HFFc6 (cell line): Measurements from ENCODE around the gene PLG. TPM values are rescaled to one million over a fixed set of nuclear protein-coding genes. Genes with fewer than 3 reads are reported as not detected.
A peak's percentile ranks its signal among the peaks of the same experiment; 100 is the strongest.
"Not testable (repeated sequence)": the region's sequence is repeated elsewhere in the genome, so short reads cannot be mapped to it uniquely, and the experiment has no call there.

Source experiments
- DNase-seq: peaks from one replicate; pipeline ENCODE4 v3.0.0-alpha.2; 2018
- H3K27ac Mint-ChIP-seq: 2 replicates; pipeline ENCODE4 v1.8.0; 2020; ENCODE audit warnings: mild to moderate bottlenecking, mixed read lengths
- H3K27me3 Mint-ChIP-seq: 2 replicates; pipeline ENCODE4 v1.8.0; 2021; ENCODE audit warnings: mild to moderate bottlenecking, moderate library complexity, mixed read lengths; ENCODE audit not compliant: insufficient read depth
- H3K36me3 Mint-ChIP-seq: 2 replicates; pipeline ENCODE4 v1.8.0; 2021; ENCODE audit warnings: low read depth, mixed read lengths
- H3K4me1 Mint-ChIP-seq: 2 replicates; pipeline ENCODE4 v1.8.0; 2020; ENCODE audit warnings: low read depth, mixed read lengths
- H3K4me3 Mint-ChIP-seq: 2 replicates; pipeline ENCODE4 v1.8.0; 2020; ENCODE audit warnings: mild to moderate bottlenecking, moderate library complexity, mixed read lengths
- H3K9me3 Mint-ChIP-seq: 2 replicates; pipeline ENCODE4 v1.8.0; 2020; ENCODE audit warnings: mild to moderate bottlenecking, mixed read lengths
- total RNA-seq, 6 experiments: library from RNA; stranded (reverse); fragmentation: NEBNext Ultra II Directional; extraction: Animal tissue kit (Norgen Biotek cat#: 25700); gene quantifications; 2 replicates in 1 of 6; 3 replicates in 5 of 6; pipeline ENCODE4 v1.2.3, GENCODE V29; 2021
- TF ChIP-seq, protein P1 (sequence below): fragments of 200-600 bp; sonication (generic); IDR thresholded peaks from 2 replicates; pipeline ENCODE4 v1.5.0; 2021; ENCODE audit warnings: antibody characterized with exemption, mild to moderate bottlenecking

PLG gene
- total RNA-seq, 6 experiments from 2014 or later, result not detected

DNA sequence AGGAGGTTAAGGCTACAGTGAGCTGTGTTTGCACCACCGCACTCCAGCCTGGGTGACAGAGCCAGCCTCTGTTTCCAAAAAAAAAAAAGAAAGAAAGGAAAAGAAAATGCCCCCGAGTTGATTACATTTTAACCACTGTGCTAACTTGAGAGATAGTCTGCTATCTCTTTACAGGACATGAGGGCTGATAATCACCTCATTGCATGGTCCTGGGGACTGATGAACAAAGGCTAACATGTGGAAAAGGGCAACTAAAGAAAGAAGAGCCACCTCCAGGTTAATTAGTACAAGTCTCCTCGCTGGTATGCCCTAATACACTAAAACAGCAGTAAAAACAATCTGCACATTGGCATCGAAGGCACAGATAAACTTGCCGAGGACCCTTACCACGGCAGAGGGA, 4.2 kb upstream of the PLG start:
- Mint-ChIP-seq H3K27me3 (no peaks in the 10 kb centered on the region), H3K4me3 (no peak overlapping the region), H3K4me1 (no peaks in the 10 kb centered on the region), H3K27ac (no peak overlapping the region), H3K36me3 (peaks cover 5% of the 10 kb centered on the region), H3K9me3 (peaks cover 47% of the 10 kb centered on the region)
- no peak for DNase-seq
- TF ChIP-seq, protein P1, sequence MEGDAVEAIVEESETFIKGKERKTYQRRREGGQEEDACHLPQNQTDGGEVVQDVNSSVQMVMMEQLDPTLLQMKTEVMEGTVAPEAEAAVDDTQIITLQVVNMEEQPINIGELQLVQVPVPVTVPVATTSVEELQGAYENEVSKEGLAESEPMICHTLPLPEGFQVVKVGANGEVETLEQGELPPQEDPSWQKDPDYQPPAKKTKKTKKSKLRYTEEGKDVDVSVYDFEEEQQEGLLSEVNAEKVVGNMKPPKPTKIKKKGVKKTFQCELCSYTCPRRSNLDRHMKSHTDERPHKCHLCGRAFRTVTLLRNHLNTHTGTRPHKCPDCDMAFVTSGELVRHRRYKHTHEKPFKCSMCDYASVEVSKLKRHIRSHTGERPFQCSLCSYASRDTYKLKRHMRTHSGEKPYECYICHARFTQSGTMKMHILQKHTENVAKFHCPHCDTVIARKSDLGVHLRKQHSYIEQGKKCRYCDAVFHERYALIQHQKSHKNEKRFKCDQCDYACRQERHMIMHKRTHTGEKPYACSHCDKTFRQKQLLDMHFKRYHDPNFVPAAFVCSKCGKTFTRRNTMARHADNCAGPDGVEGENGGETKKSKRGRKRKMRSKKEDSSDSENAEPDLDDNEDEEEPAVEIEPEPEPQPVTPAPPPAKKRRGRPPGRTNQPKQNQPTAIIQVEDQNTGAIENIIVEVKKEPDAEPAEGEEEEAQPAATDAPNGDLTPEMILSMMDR, result no peak

GRCh38 chr6:160704688-160705087, 2.6 kb downstream of the PLG start:
- not testable (repeated sequence) for H3K36me3 Mint-ChIP-seq, H3K4me1 Mint-ChIP-seq, H3K27me3 Mint-ChIP-seq, H3K27ac Mint-ChIP-seq, DNase-seq, H3K4me3 Mint-ChIP-seq
- H3K9me3 Mint-ChIP-seq, result peaks cover 37% of the 10 kb centered on the region

- H3K4me1 Mint-ChIP-seq, H3K4me3 Mint-ChIP-seq, H3K27ac Mint-ChIP-seq, DNase-seq, H3K36me3 Mint-ChIP-seq, H3K27me3 Mint-ChIP-seq: not testable (repeated sequence)
- peaks cover 28% of the 10 kb centered on the region for H3K9me3 Mint-ChIP-seq
Observed at GRCh38 chr6:160708993-160709392, 6.9 kb downstream of the PLG start.

GRCh38 chr6:160714731-160715316, 12.8 kb downstream of the PLG start:
- Mint-ChIP-seq H3K4me1 (no peaks in the 10 kb centered on the region), H3K36me3 (0 out of 2 replicates have a peak, but pooled peaks cover 4% of the 10 kb centered on the region), H3K9me3 (peaks cover 43% of the 10 kb centered on the region), H3K27me3 (no peaks in the 10 kb centered on the region), H3K4me3 (no peak overlapping the region), H3K27ac (no peak overlapping the region)
- TF ChIP-seq, protein P1, result no peak
- no peak for DNase-seq

GRCh38 chr6:160730911-160731310, 28.9 kb downstream of the PLG start:
- Mint-ChIP-seq H3K4me1 (no peaks in the 10 kb centered on the region), H3K27me3 (no peaks in the 10 kb centered on the region; the same call in 1 of the 2 replicates), H3K36me3 (no peaks in the 10 kb centered on the region), H3K4me3 (no peak overlapping the region), H3K9me3 (peaks cover 18% of the 10 kb centered on the region), H3K27ac (no peak overlapping the region)
- DNase-seq, result no peak
- TF ChIP-seq, protein P1, result peak; percentile 35

GRCh38 chr6:160733050-160733646, 31.1 kb downstream of the PLG start:
- Mint-ChIP-seq H3K27ac (no peak overlapping the region), H3K27me3 (no peaks in the 10 kb centered on the region; the same call in 1 of the 2 replicates), H3K36me3 (no peaks in the 10 kb centered on the region), H3K4me1 (no peaks in the 10 kb centered on the region), H3K9me3 (peaks cover 28% of the 10 kb centered on the region), H3K4me3 (no peak overlapping the region)
- DNase-seq, result peak; percentile 35
- TF ChIP-seq, protein P1, result peak; percentile 74
